Ovary (tissue), 9 donors: ENCODE measurements around the gene CCDC57. TPM values are rescaled to one million over a fixed set of nuclear protein-coding genes. Genes with fewer than 3 reads are reported as not detected.

Experiments
- DNase-seq, 5 donors: peaks; one replicate each; pipeline ENCODE4 v3.0.0-alpha.2; 2019 to 2020
- H3K27ac ChIP-seq, 2 donors: fragments of 200-600 bp; one replicate each; pipeline versions ENCODE4 v1.5.1 to v1.8.0; 2019 to 2022
- H3K27me3 ChIP-seq: fragments of 200-600 bp; one replicate; pipeline ENCODE4 v1.8.0; 2022
- H3K36me3 ChIP-seq: fragments of 200-600 bp; sonication (generic); one replicate; pipeline ENCODE4 v1.5.1; 2019
- H3K4me1 ChIP-seq: one replicate; pipeline ENCODE4 v1.8.1; 2013; ENCODE audit warnings: mild to moderate bottlenecking, moderate library complexity; ENCODE audit not compliant: insufficient read depth
- H3K4me3 ChIP-seq: fragments of 200-600 bp; sonication (generic); one replicate; pipeline ENCODE4 v1.5.1; 2017
- H3K9me3 ChIP-seq, 2 donors: fragments of 200-600 bp in 1 of 2; sonication (generic) in 1 of 2; one replicate each; pipeline versions ENCODE4 v1.5.1 to v1.8.1; 2013 to 2019; ENCODE audit warnings: mild to moderate bottlenecking in 1 of 2, moderate library complexity in 1 of 2
- EP300 ChIP-seq: sonication (generic); formaldehyde crosslinking; IDR thresholded peaks from one replicate; pipeline ENCODE4 v1.6.1; 2017; ENCODE audit warnings: antibody characterized with exemption
- POLR2A ChIP-seq: fragments of 450-650 bp; IDR thresholded peaks from one replicate; pipeline ENCODE4 v1.6.1; 2017; ENCODE audit warnings: antibody characterized with exemption, mild to moderate bottlenecking, moderate library complexity
- WGBS, 3 donors: extraction: QIAGEN DNeasy Blood & Tissue Kit in 1 of 3; methylation state at CpG; one replicate each; pipeline versions ENCODE4 v1.1.5 to v1.1.7; 2013 to 2017; 5-methylcytosine and 5-hydroxymethylcytosine counted together
- intact Hi-C, 4 donors: fragments of 100-400 bp; cut with DNase I; formaldehyde crosslinking; loops; one replicate each; pipeline versions ENCODE4 v1.11.0 to v1.15.1; 2022 to 2023
- microRNA-seq, 3 donors: library from miRNA; unstranded; fragments of <30 nt; microRNA quantifications; one replicate each; pipeline versions ENCODE4 to v1.2.0, GENCODE V29; 2019 to 2020
- polyA plus RNA-seq, 2 donors: library from polyadenylated mRNA; stranded (reverse); fragments of 200-250 nt in 1 of 2; fragments of 350-450 nt in 1 of 2; fragmentation: Illumina TruSeq in 1 of 2; extraction: RNeasy Lipid Tissue Mini Kit (QIAGEN cat#74804) in 1 of 2; gene quantifications; one replicate each; pipeline ENCODE4 v1.2.3, GENCODE V29; 2013 to 2014
- total RNA-seq, 7 donors: library from RNA; depleted of rRNA in 2 of 7; stranded (reverse); fragments of >200 nt in 2 of 7; fragmentation: NEBNext Ultra II Directional in 3 of 7; extraction: Animal tissue kit (Norgen Biotek cat#: 25700) in 3 of 7; gene quantifications; one replicate each; pipeline versions ENCODE4 v1.1.0 to v1.2.4, GENCODE V29; 2016 to 2023
- TF ChIP-seq, protein P1 (sequence below), 3 donors: fragments of 450-650 bp in 2 of 3; fragments of 200-600 bp in 1 of 3; IDR thresholded peaks; one replicate each; pipeline versions ENCODE4 v1.5.1 to v1.8.0; 2016 to 2022; ENCODE audit warnings: antibody characterized with exemption in 3 of 3, mild to moderate bottlenecking in 1 of 3
- donor health status: DM: no; HTN: no; CAD: no; lungs with moderate emphysema.
- donor health status: DM: no; HTN: no; CAD: no.
- donor health status: Bipolar disorder and iron deficiency.
- donor health status: DM: yes; HTN: yes; CAD: no.
- donor health status: DM: no; HTN: no; CAD: no.
- donor health status: DM: yes; HTN: yes; CAD: no.

Gene CCDC57
- total and polyA plus RNA-seq, 9 donors: 7.7 to 65.0 (median 40.3) TPM

DNA sequence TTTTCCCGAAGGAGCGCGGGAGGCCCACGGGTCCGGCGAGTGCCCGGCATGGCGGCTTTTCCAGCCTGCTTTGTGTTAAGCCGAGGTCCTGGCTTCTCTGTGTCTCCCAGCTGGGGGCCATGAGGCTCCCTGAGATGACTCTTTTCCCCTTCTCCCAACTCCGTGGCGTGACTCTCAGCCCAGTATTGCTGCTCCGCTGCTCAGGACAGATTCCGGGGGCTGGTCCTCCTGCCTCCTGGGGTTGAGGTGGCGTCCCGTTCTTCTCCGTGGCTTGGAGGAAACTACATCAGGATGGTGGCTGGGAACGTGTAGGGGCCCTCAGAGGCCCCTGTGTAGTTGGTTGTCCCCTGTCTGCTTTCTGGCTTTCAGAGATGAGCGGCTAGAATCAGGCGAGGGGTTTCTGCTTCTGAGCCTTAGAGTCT, 160.0 kb downstream of the CCDC57 start:
- H3K27ac ChIP-seq: no peak overlapping the region
- TF ChIP-seq, protein P1, sequence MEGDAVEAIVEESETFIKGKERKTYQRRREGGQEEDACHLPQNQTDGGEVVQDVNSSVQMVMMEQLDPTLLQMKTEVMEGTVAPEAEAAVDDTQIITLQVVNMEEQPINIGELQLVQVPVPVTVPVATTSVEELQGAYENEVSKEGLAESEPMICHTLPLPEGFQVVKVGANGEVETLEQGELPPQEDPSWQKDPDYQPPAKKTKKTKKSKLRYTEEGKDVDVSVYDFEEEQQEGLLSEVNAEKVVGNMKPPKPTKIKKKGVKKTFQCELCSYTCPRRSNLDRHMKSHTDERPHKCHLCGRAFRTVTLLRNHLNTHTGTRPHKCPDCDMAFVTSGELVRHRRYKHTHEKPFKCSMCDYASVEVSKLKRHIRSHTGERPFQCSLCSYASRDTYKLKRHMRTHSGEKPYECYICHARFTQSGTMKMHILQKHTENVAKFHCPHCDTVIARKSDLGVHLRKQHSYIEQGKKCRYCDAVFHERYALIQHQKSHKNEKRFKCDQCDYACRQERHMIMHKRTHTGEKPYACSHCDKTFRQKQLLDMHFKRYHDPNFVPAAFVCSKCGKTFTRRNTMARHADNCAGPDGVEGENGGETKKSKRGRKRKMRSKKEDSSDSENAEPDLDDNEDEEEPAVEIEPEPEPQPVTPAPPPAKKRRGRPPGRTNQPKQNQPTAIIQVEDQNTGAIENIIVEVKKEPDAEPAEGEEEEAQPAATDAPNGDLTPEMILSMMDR (IDR thresholded peaks at IDR 0.05): no peak
- TF ChIP-seq EP300 (no peak), POLR2A (no peak)
- intact Hi-C loops: loop anchor here in 1 of 4 donors (10.0 kb wide), 1 partner anchor 58 kb away; no protein-coding TSS in a partner anchor
- H3K4me3 ChIP-seq: peak overlapping the region; percentile 59
- peak in 1 of 5 donors; percentile 15 for DNase-seq
- no peaks in the 10 kb centered on the region for H3K9me3 ChIP-seq
- no peaks in the 10 kb centered on the region for H3K36me3 ChIP-seq
- peaks cover 9% of the 10 kb centered on the region for H3K4me1 ChIP-seq
- no peaks in the 10 kb centered on the region for H3K27me3 ChIP-seq
- 16 to 29% (median 18%) methylated on average over 16 to 19 of the region's 19 CpGs for WGBS, 3 donors

DNA sequence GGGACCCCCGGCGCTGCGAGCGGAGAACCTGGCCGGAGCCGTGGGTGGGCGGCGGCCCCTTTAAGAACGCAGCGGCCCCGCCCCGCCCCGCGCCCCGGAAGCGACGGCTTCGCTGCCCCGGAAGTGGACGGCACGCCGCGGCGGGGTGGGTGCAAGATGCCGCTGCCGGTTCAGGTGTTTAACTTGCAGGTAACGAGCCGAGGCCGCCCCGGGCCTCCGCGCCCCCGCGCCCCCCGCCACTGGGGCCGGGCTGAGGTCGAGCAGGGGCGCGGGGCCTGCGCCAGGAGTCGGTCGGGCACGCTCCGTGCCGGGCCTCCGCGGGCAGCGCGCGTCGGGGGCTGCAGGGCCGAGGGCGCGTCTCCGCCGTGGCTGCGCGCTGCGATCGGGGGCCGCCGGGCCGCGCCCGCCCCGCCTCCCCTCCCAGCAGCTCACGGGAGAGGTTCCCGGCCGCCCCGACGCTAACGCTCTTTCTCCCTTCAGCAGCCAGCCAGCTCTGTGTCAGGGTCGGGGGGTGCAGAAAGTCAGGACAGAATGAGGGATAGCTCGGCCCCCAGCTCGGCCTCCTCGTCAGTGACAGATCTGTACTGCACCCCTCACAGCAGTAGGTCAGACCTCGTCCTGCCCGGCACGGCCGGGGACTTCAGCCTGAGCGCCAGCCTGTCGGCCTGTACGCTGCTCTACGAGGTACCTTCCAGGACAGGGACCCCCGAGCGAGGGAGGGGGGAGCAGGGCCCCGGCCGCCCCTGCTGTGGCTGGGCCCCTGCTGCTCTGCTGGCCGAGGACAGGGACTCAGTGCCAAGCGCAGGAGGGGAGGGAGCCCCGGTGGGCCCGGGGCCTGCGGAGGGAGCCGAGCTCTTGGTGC, 160.6 kb downstream of the CCDC57 start, which contains the start of the genes GPS1 and RFNG:
TSS of gene GPS1 (plus strand) at position 123 of the 862 bp plus-strand sequence. CDS start at position 157, 34 bp downstream.
TSS of gene RFNG (minus strand) at position 36 of the 862 bp plus-strand sequence. CDS start 45 bp downstream, outside the sequence.
- H3K27me3 ChIP-seq: no peaks in the 10 kb centered on the region
- peak; percentile 71 to 85 (median 79) for DNase-seq
- intact Hi-C loops: loop anchor here in 1 of 4 donors (10.0 kb wide), 1 partner anchor 57 kb away; no protein-coding TSS in a partner anchor
- TF ChIP-seq, protein P1 (IDR thresholded peaks at IDR 0.05): no peak
- TF ChIP-seq POLR2A (no peak), EP300 (no peak)
- H3K4me3 ChIP-seq: peak within 1 kb of the TSS; percentile 59
- peak within 1 kb of the TSS; percentile 36 to 75 for H3K27ac ChIP-seq
- WGBS, 3 donors: 0 to 1% (median 0%) methylated on average over 44 to 93 of the region's 94 CpGs
- H3K36me3 ChIP-seq: no peaks in the 10 kb centered on the region
- H3K9me3 ChIP-seq: no peaks in the 10 kb centered on the region
- peaks cover 9% of the 10 kb centered on the region for H3K4me1 ChIP-seq

Small RNA genes lying within 50 kb of the gene (microRNA-seq; reads per million reads assigned to microRNA genes)
- 0 reads per million in 3 donors for gene MIR6787

Other genes with a start within 250 kb of the CCDC57 start
- gene ASPSCR1, start 235.2 kb downstream of the CCDC57 start, total RNA-seq: 10 to 100 TPM; 18.0 to 39.9 (median 25.8) TPM
- 10 to 100 TPM in 1 of 2 donors, 1 to 10 TPM in 1; 1.6 to 24.3 TPM for gene ASPSCR1, start 235.2 kb downstream of the CCDC57 start, polyA plus RNA-seq
- gene CENPX, start 190.0 kb downstream of the CCDC57 start, total RNA-seq: 10 to 100 TPM; 27.5 to 59.7 (median 35.3) TPM
- gene CENPX, start 190.0 kb downstream of the CCDC57 start, polyA plus RNA-seq: 10 to 100 TPM in 1 of 2 donors, 1 to 10 TPM in 1; 3.3 to 68.8 TPM
- 10 to 100 TPM in 1 of 7 donors, 1 to 10 TPM in 6; 3.5 to 16.4 (median 7.1) TPM for gene LRRC45, start 189.5 kb downstream of the CCDC57 start, total RNA-seq
- 1 to 10 TPM in 1 of 2 donors, under 1 TPM in 1; 0.67 to 8.0 TPM for gene LRRC45, start 189.5 kb downstream of the CCDC57 start, polyA plus RNA-seq
- gene RAC3, start 181.2 kb downstream of the CCDC57 start, total RNA-seq: 1 to 10 TPM; 1.2 to 7.8 (median 3.3) TPM
- 1 to 10 TPM in 1 of 2 donors, under 1 TPM in 1; 0.40 to 5.8 TPM for gene RAC3, start 181.2 kb downstream of the CCDC57 start, polyA plus RNA-seq
- 100 to 1,000 TPM in 6 of 7 donors, 10 to 100 TPM in 1; 87.6 to 217 (median 131) TPM for gene DCXR, start 175.1 kb downstream of the CCDC57 start, total RNA-seq
- 100 to 1,000 TPM in 1 of 2 donors, 10 to 100 TPM in 1; 16.7 to 144 TPM for gene DCXR, start 175.1 kb downstream of the CCDC57 start, polyA plus RNA-seq
- 10 to 100 TPM; 33.3 to 53.0 (median 44.7) TPM for gene RFNG, start 161.0 kb downstream of the CCDC57 start, total RNA-seq
- 10 to 100 TPM; 20.9 to 61.3 TPM for gene RFNG, start 161.0 kb downstream of the CCDC57 start, polyA plus RNA-seq
- 10 to 100 TPM; 48.8 to 96.2 (median 80.1) TPM for gene GPS1, start 160.9 kb downstream of the CCDC57 start, total RNA-seq
- 10 to 100 TPM; 12.4 to 77.8 TPM for gene GPS1, start 160.9 kb downstream of the CCDC57 start, polyA plus RNA-seq
- 10 to 100 TPM; 40.1 to 72.4 (median 67.7) TPM for gene DUS1L, start 147.0 kb downstream of the CCDC57 start, total RNA-seq
- gene DUS1L, start 147.0 kb downstream of the CCDC57 start, polyA plus RNA-seq: 10 to 100 TPM; 15.0 to 62.5 TPM
- 100 to 1,000 TPM in 1 of 7 donors, 10 to 100 TPM in 5, 1 to 10 TPM in 1; 9.8 to 168 (median 53.8) TPM for gene FASN, start 114.6 kb downstream of the CCDC57 start, total RNA-seq
- gene FASN, start 114.6 kb downstream of the CCDC57 start, polyA plus RNA-seq: 10 to 100 TPM in 1 of 2 donors, 1 to 10 TPM in 1; 1.3 to 16.0 TPM
- gene SLC16A3, start 16.2 kb upstream of the CCDC57 start, total RNA-seq: 10 to 100 TPM; 10.5 to 23.2 (median 18.0) TPM
- gene SLC16A3, start 16.2 kb upstream of the CCDC57 start, polyA plus RNA-seq: 1 to 10 TPM; 3.5 to 5.0 TPM
- gene CSNK1D, start 60.9 kb upstream of the CCDC57 start, total RNA-seq: 100 to 1,000 TPM in 5 of 7 donors, 10 to 100 TPM in 2; 46.0 to 160 (median 121) TPM
- 100 to 1,000 TPM in 1 of 2 donors, 10 to 100 TPM in 1; 81.2 to 134 TPM for gene CSNK1D, start 60.9 kb upstream of the CCDC57 start, polyA plus RNA-seq
- gene CD7, start 104.8 kb upstream of the CCDC57 start, total RNA-seq: 1 to 10 TPM in 4 of 7 donors, under 1 TPM in 1, not detected in 2; 0.58 to 1.3 (median 1.1) TPM
- gene CD7, start 104.8 kb upstream of the CCDC57 start, polyA plus RNA-seq: under 1 TPM in 1 of 2 donors, not detected in 1; 0.48 TPM
- 10 to 100 TPM in 1 of 7 donors, 1 to 10 TPM in 6; 3.9 to 20.8 (median 9.1) TPM for gene SECTM1, start 120.9 kb upstream of the CCDC57 start, total RNA-seq
- gene SECTM1, start 120.9 kb upstream of the CCDC57 start, polyA plus RNA-seq: 1 to 10 TPM; 2.1 to 7.9 TPM
- gene TEX19, start 146.4 kb upstream of the CCDC57 start, total RNA-seq: not detected
- gene TEX19, start 146.4 kb upstream of the CCDC57 start, polyA plus RNA-seq: not detected
- not detected for gene UTS2R, start 158.9 kb upstream of the CCDC57 start, total RNA-seq
- not detected for gene UTS2R, start 158.9 kb upstream of the CCDC57 start, polyA plus RNA-seq
- gene HEXD, start 205.5 kb upstream of the CCDC57 start, total RNA-seq: 10 to 100 TPM; 32.9 to 68.6 (median 46.6) TPM
- 10 to 100 TPM in 1 of 2 donors, 1 to 10 TPM in 1; 8.7 to 74.7 TPM for gene HEXD, start 205.5 kb upstream of the CCDC57 start, polyA plus RNA-seq
- 10 to 100 TPM; 25.8 to 37.8 (median 30.4) TPM for gene OGFOD3, start 205.7 kb upstream of the CCDC57 start, total RNA-seq
- 10 to 100 TPM; 14.4 to 21.3 TPM for gene OGFOD3, start 205.7 kb upstream of the CCDC57 start, polyA plus RNA-seq
- 100 to 1,000 TPM in 1 of 7 donors, 10 to 100 TPM in 6; 44.4 to 101 (median 73.1) TPM for gene CYBC1, start 237.9 kb upstream of the CCDC57 start, total RNA-seq
- 10 to 100 TPM; 34.0 to 56.4 TPM for gene CYBC1, start 237.9 kb upstream of the CCDC57 start, polyA plus RNA-seq
- gene NARF, start 245.9 kb upstream of the CCDC57 start, total RNA-seq: 10 to 100 TPM; 39.7 to 52.7 (median 49.8) TPM
- gene NARF, start 245.9 kb upstream of the CCDC57 start, polyA plus RNA-seq: 10 to 100 TPM; 29.6 to 37.8 TPM